ENCODE measurements around the gene MYL7.

The MYL7 gene

GRCh38 chr7:44144968-44145478 is 3.9 kb upstream of the MYL7 start:
- Histone ChIP-seq H3K4me3 (ENCODE audit: low read depth, low read length) (no peak overlapping the region; the same call in 1 of the 2 replicates), H3K9me3 (no peaks in the 10 kb centered on the region), H3K36me3 (no peaks in the 10 kb centered on the region), H3K27me3 (no peaks in the 10 kb centered on the region), H3K4me1 (peaks cover 7% of the 10 kb centered on the region)
- no peak for DNase-seq
- TF ChIP-seq CTCF (IDR thresholded peaks at IDR 0.05; ENCODE audit: low read depth, low read length): no peak

GRCh38 chr7:44144426-44144967 is 3.4 kb upstream of the MYL7 start:
- H3K27me3 ChIP-seq: no peaks in the 10 kb centered on the region
- no peak for DNase-seq
- no peaks in the 10 kb centered on the region for H3K9me3 ChIP-seq
- H3K36me3 ChIP-seq: no peaks in the 10 kb centered on the region
- TF ChIP-seq CTCF (IDR thresholded peaks at IDR 0.05; ENCODE audit: low read depth, low read length): no peak
- H3K4me1 ChIP-seq: peaks cover 7% of the 10 kb centered on the region
- no peak overlapping the region for H3K4me3 ChIP-seq (ENCODE audit: low read depth, low read length)

GRCh38 chr7:44143646-44144250 is 2.6 kb upstream of the MYL7 start:
- H3K9me3 ChIP-seq: no peaks in the 10 kb centered on the region
- no peaks in the 10 kb centered on the region for H3K36me3 ChIP-seq
- DNase-seq: no peak
- H3K4me1 ChIP-seq: peaks cover 7% of the 10 kb centered on the region
- H3K4me3 ChIP-seq (ENCODE audit: low read depth, low read length): no peak overlapping the region
- H3K27me3 ChIP-seq: no peaks in the 10 kb centered on the region
- TF ChIP-seq CTCF (IDR thresholded peaks at IDR 0.05; ENCODE audit: low read depth, low read length): no peak

GRCh38 chr7:44142028-44142427 is 896 bp upstream of the MYL7 start:
- Histone ChIP-seq H3K9me3 (no peaks in the 10 kb centered on the region), H3K4me3 (ENCODE audit: low read depth, low read length) (no peak overlapping the region), H3K4me1 (peaks cover 7% of the 10 kb centered on the region), H3K27me3 (no peaks in the 10 kb centered on the region), H3K36me3 (no peaks in the 10 kb centered on the region)
- DNase-seq: no peak
- no peak for TF ChIP-seq CTCF (IDR thresholded peaks at IDR 0.05; ENCODE audit: low read depth, low read length)

GRCh38 chr7:44140341-44140740 is 791 bp downstream of the MYL7 start:
- Histone ChIP-seq H3K36me3 (no peaks in the 10 kb centered on the region), H3K4me1 (no peaks in the 10 kb centered on the region), H3K4me3 (ENCODE audit: low read depth, low read length) (no peak overlapping the region), H3K9me3 (no peaks in the 10 kb centered on the region), H3K27me3 (no peaks in the 10 kb centered on the region)
- TF ChIP-seq CTCF (IDR thresholded peaks at IDR 0.05; ENCODE audit: low read depth, low read length): no peak
- no peak for DNase-seq

GRCh38 chr7:44139311-44140010 is 1.7 kb downstream of the MYL7 start:
- no peaks in the 10 kb centered on the region for H3K4me1 ChIP-seq
- no peaks in the 10 kb centered on the region for H3K36me3 ChIP-seq
- H3K27me3 ChIP-seq: no peaks in the 10 kb centered on the region
- no peak for TF ChIP-seq CTCF (IDR thresholded peaks at IDR 0.05; ENCODE audit: low read depth, low read length)
- no peak overlapping the region for H3K4me3 ChIP-seq (ENCODE audit: low read depth, low read length)
- H3K9me3 ChIP-seq: no peaks in the 10 kb centered on the region
- no peak for DNase-seq
